ENCODE results near the gene MAP10.

DNA sequence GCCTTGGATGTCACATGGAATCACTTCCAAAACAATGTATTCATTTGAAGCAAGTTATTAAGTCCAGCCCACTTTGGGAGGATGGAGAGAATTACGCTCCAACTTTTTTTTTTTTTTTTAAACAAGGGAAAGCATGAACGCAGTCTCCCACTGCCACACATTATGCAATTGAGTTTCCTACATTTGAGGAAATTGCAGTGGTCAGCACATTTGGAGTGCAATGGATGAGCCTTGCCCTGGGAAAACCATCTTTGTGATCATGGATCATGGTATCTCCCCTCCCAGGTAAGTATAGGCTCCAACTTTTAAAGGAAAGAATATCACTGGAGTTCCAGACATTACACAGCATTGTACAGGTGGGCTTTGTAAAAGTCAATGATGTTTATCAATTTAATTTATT is 26.7 kb downstream of the MAP10 start:
- TF ChIP-seq EP300 (IDR thresholded peaks at IDR 0.05; ENCODE audit: borderline replicate concordance in 1 of 2, control insufficient read depth in 1 of 2, low read depth in 2 of 2, low read length in 2 of 2) (no peak), SMAD1 (IDR thresholded peaks at IDR 0.05; ENCODE audit: low read depth, partially characterized antibody) (no peak), PAX8 (IDR thresholded peaks at IDR 0.05) (no peak), HDAC2 (IDR thresholded peaks at IDR 0.05) (no peak), TCF12 (IDR thresholded peaks at IDR 0.05; ENCODE audit: low read depth, low read length) (no peak), NR2C2 (IDR thresholded peaks at IDR 0.05; ENCODE audit: borderline replicate concordance, control insufficient read depth, insufficient read length, low read depth) (no peak)
- TF ChIP-seq, protein P1, sequence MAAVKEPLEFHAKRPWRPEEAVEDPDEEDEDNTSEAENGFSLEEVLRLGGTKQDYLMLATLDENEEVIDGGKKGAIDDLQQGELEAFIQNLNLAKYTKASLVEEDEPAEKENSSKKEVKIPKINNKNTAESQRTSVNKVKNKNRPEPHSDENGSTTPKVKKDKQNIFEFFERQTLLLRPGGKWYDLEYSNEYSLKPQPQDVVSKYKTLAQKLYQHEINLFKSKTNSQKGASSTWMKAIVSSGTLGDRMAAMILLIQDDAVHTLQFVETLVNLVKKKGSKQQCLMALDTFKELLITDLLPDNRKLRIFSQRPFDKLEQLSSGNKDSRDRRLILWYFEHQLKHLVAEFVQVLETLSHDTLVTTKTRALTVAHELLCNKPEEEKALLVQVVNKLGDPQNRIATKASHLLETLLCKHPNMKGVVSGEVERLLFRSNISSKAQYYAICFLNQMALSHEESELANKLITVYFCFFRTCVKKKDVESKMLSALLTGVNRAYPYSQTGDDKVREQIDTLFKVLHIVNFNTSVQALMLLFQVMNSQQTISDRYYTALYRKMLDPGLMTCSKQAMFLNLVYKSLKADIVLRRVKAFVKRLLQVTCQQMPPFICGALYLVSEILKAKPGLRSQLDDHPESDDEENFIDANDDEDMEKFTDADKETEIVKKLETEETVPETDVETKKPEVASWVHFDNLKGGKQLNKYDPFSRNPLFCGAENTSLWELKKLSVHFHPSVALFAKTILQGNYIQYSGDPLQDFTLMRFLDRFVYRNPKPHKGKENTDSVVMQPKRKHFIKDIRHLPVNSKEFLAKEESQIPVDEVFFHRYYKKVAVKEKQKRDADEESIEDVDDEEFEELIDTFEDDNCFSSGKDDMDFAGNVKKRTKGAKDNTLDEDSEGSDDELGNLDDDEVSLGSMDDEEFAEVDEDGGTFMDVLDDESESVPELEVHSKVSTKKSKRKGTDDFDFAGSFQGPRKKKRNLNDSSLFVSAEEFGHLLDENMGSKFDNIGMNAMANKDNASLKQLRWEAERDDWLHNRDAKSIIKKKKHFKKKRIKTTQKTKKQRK (IDR thresholded peaks at IDR 0.05; ENCODE audit: low read depth, low read length) = no peak
- TF ChIP-seq, protein P2, sequence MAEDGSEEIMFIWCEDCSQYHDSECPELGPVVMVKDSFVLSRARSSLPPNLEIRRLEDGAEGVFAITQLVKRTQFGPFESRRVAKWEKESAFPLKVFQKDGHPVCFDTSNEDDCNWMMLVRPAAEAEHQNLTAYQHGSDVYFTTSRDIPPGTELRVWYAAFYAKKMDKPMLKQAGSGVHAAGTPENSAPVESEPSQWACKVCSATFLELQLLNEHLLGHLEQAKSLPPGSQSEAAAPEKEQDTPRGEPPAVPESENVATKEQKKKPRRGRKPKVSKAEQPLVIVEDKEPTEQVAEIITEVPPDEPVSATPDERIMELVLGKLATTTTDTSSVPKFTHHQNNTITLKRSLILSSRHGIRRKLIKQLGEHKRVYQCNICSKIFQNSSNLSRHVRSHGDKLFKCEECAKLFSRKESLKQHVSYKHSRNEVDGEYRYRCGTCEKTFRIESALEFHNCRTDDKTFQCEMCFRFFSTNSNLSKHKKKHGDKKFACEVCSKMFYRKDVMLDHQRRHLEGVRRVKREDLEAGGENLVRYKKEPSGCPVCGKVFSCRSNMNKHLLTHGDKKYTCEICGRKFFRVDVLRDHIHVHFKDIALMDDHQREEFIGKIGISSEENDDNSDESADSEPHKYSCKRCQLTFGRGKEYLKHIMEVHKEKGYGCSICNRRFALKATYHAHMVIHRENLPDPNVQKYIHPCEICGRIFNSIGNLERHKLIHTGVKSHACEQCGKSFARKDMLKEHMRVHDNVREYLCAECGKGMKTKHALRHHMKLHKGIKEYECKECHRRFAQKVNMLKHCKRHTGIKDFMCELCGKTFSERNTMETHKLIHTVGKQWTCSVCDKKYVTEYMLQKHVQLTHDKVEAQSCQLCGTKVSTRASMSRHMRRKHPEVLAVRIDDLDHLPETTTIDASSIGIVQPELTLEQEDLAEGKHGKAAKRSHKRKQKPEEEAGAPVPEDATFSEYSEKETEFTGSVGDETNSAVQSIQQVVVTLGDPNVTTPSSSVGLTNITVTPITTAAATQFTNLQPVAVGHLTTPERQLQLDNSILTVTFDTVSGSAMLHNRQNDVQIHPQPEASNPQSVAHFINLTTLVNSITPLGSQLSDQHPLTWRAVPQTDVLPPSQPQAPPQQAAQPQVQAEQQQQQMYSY (CRISPR knock-in tag; IDR thresholded peaks at IDR 0.05) = no peak

Measured in GM12878 (cell line).